HepG2 (cell line): ENCODE measurements around the gene ELP5. TPM values are rescaled to one million over a fixed set of nuclear protein-coding genes. Genes with fewer than 3 reads are reported as not detected.

Source experiments
- ARNT2 ChIP-seq: sonication (generic); formaldehyde crosslinking; IDR thresholded peaks from 2 replicates; pipeline ENCODE4 v1.8.0; 2022; ENCODE audit warnings: mild to moderate bottlenecking, low read depth, missing genetic modification reagents, moderate library complexity
- DPF2 ChIP-seq: sonication (generic); formaldehyde crosslinking; IDR thresholded peaks from 2 replicates; pipeline ENCODE4 v1.4.0; 2020; ENCODE audit warnings: mild to moderate bottlenecking, low read depth, missing genetic modification reagents, borderline replicate concordance
- KDM5B ChIP-seq: sonication (generic); formaldehyde crosslinking; IDR thresholded peaks from 2 replicates; pipeline ENCODE4 v1.4.0; 2020; ENCODE audit warnings: missing genetic modification reagents, mild to moderate bottlenecking, borderline replicate concordance
- PHF21A ChIP-seq: sonication (generic); formaldehyde crosslinking; IDR thresholded peaks from 2 replicates; pipeline ENCODE4 v1.5.0; 2020; ENCODE audit warnings: mild to moderate bottlenecking, missing genetic modification reagents
- polyA plus RNA-seq, 8 experiments: library from polyadenylated mRNA; depleted of rRNA in 3 of 8; stranded (reverse) in 7 of 8; unstranded in 1 of 8; fragments of >200 nt; fragmentation: Illumina TruSeq in 4 of 8; extraction: Trizol in 4 of 8; gene quantifications; 2 replicates each; pipeline versions ENCODE4 v1.2.1 to v1.2.3, GENCODE V29; 2011 to 2016; ENCODE audit warnings: low read depth in 4 of 8, missing spikeins in 1 of 8, mixed read lengths in 1 of 8; ENCODE audit not compliant: insufficient read depth in 1 of 8
- total RNA-seq, 5 experiments: library from RNA; depleted of rRNA; stranded (reverse); fragments of >200 nt; fragmentation: Illumina TruSeq; extraction: Trizol; gene quantifications; 2 replicates each; pipeline ENCODE4 v1.2.3, GENCODE V29; 2016; ENCODE audit warnings: low read depth in 1 of 5
- TF ChIP-seq, protein P1 (sequence below): IDR thresholded peaks from 2 replicates; pipeline ENCODE4 v1.6.1; 2016; ENCODE audit warnings: low read depth
- TF ChIP-seq, protein P2 (sequence below): sonication (generic); formaldehyde crosslinking; IDR thresholded peaks from 2 replicates; pipeline ENCODE4 v1.5.0; 2020; ENCODE audit warnings: mild to moderate bottlenecking, missing genetic modification reagents
- TF ChIP-seq, protein P3 (sequence below): sonication (generic); formaldehyde crosslinking; conservative IDR thresholded peaks from 2 replicates; pipeline ENCODE4 v1.4.0; 2020; ENCODE audit warnings: missing genetic modification reagents
- TF ChIP-seq, protein P4 (sequence below): sonication (generic); formaldehyde crosslinking; IDR thresholded peaks from 2 replicates; pipeline ENCODE4 v1.4.0; 2020; ENCODE audit warnings: mild to moderate bottlenecking, missing genetic modification reagents

The ELP5 gene
- total and polyA plus RNA-seq, 2 of the 13 experiments (the other 11 are each of a cell fraction or from before 2014, with no cell fraction given) = 67.6 to 69.8 TPM

DNA sequence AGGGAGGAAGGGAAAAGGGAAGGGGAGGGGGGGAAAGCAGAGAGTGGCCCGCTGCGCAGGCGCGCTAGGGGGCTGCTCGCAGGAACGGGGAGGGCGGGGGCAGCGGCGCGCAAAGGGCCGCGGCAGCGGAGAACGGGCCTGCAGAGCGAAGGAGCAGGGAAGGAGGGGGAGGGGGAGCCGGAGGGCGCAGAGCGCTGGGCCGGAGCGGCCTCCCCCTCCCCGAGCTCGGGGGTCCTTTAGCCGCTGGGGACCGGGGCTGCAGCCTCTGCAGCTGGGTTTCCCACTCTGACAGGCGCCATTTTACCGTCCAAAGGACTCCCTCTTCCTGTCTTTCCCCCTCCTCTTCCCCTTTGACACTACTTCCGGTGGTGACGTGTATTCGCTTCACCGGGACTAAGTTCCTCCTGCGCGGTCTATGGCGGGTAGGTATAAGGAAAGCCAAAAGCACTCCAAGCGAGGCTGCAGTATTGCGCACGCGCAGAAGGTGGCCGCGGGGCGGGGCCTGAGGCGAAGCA is 297 bp upstream of the ELP5 start, which contains the start of gene CTDNEP1 (continued):
- TF ChIP-seq, protein P1, sequence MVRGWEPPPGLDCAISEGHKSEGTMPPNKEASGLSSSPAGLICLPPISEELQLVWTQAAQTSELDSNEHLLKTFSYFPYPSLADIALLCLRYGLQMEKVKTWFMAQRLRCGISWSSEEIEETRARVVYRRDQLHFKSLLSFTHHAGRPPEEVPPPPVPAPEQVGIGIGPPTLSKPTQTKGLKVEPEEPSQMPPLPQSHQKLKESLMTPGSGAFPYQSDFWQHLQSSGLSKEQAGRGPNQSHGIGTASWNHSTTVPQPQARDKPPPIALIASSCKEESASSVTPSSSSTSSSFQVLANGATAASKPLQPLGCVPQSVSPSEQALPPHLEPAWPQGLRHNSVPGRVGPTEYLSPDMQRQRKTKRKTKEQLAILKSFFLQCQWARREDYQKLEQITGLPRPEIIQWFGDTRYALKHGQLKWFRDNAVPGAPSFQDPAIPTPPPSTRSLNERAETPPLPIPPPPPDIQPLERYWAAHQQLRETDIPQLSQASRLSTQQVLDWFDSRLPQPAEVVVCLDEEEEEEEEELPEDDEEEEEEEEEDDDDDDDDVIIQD (CRISPR knock-in tag) = no peak
- TF ChIP-seq DPF2 (CRISPR knock-in tag) (no peak), KDM5B (CRISPR knock-in tag) (no peak), ARNT2 (CRISPR knock-in tag) (no peak; the same call in 1 of the 2 replicates), PHF21A (CRISPR knock-in tag) (0 out of 2 replicates have a peak, but pooled peaks have one; percentile 7)
- TF ChIP-seq, protein P2, sequence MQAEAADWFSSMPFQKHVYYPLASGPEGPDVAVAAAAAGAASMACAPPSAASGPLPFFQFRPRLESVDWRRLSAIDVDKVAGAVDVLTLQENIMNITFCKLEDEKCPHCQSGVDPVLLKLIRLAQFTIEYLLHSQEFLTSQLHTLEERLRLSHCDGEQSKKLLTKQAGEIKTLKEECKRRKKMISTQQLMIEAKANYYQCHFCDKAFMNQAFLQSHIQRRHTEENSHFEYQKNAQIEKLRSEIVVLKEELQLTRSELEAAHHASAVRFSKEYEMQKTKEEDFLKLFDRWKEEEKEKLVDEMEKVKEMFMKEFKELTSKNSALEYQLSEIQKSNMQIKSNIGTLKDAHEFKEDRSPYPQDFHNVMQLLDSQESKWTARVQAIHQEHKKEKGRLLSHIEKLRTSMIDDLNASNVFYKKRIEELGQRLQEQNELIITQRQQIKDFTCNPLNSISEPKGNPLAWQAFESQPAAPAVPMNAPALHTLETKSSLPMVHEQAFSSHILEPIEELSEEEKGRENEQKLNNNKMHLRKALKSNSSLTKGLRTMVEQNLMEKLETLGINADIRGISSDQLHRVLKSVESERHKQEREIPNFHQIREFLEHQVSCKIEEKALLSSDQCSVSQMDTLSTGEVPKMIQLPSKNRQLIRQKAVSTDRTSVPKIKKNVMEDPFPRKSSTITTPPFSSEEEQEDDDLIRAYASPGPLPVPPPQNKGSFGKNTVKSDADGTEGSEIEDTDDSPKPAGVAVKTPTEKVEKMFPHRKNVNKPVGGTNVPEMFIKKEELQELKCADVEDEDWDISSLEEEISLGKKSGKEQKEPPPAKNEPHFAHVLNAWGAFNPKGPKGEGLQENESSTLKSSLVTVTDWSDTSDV = no peak
- TF ChIP-seq, protein P3, sequence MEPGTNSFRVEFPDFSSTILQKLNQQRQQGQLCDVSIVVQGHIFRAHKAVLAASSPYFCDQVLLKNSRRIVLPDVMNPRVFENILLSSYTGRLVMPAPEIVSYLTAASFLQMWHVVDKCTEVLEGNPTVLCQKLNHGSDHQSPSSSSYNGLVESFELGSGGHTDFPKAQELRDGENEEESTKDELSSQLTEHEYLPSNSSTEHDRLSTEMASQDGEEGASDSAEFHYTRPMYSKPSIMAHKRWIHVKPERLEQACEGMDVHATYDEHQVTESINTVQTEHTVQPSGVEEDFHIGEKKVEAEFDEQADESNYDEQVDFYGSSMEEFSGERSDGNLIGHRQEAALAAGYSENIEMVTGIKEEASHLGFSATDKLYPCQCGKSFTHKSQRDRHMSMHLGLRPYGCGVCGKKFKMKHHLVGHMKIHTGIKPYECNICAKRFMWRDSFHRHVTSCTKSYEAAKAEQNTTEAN (CRISPR knock-in tag) = no peak
- TF ChIP-seq, protein P4, sequence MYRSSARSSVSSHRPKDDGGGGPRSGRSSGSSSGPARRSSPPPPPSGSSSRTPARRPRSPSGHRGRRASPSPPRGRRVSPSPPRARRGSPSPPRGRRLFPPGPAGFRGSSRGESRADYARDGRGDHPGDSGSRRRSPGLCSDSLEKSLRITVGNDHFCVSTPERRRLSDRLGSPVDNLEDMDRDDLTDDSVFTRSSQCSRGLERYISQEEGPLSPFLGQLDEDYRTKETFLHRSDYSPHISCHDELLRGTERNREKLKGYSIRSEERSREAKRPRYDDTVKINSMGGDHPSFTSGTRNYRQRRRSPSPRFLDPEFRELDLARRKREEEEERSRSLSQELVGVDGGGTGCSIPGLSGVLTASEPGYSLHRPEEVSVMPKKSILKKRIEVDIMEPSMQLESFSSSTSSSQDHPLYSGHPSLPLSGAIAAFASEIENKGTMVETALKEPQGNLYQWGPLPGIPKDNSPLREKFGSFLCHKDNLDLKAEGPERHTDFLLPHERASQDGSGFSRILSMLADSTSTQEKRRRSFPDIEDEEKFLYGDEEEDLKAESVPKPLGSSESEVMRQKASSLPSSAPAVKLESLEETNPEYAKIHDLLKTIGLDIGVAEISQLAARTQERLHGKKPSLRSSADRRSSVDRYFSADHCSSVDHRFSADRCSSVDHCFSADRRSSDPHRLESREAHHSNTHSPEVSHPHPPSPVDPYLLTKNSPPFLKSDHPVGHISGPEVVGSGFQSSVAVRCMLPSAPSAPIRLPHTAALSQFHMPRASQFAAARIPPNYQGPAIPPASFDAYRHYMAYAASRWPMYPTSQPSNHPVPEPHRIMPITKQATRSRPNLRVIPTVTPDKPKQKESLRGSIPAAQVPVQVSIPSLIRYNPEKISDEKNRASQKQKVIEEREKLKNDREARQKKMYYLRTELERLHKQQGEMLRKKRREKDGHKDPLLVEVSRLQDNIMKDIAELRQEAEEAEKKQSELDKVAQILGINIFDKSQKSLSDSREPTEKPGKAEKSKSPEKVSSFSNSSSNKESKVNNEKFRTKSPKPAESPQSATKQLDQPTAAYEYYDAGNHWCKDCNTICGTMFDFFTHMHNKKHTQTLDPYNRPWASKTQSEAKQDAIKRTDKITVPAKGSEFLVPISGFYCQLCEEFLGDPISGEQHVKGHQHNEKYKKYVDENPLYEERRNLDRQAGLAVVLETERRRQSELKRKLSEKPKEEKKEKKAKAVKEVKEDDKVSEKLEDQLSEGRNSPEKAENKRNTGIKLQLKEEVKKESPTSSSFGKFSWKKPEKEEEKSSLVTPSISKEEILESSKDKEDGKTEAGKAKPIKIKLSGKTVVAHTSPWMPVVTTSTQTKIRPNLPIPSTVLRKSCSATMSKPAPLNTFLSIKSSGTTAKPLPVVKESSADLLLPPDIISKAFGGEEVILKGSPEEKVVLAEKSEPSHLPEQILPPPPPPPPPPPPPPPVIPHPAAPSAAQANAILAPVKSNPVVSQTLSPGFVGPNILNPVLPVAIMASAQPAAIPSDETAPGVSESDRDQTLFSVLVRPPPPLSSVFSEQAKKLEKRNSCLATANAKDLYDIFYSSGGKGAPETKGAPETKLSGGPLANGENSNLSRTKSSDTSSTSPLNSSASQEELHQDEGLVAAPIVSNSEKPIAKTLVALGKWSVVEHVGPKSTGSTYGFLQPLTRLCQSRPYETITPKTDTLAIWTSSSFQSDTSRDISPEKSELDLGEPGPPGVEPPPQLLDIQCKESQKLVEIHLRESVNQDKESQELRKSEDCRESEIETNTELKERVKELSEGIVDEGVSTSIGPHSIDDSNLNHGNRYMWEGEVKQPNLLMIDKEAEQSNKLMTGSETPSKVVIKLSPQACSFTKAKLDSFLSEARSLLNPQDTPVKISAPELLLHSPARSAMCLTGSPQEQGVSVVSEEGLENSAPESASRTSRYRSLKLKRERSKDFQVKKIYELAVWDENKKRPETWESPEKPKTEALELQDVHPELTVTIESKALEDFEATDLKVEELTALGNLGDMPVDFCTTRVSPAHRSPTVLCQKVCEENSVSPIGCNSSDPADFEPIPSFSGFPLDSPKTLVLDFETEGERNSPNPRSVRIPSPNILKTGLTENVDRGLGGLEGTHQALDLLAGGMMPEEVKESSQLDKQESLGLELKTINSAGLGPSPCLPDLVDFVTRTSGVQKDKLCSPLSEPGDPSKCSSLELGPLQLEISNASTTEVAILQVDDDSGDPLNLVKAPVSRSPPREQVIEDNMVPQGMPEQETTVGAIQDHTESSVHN (CRISPR knock-in tag) = no peak
